Activated CD8-positive, alpha-beta memory T cell treated with anti-CD3 and anti-CD28 coated beads for 4 hours (primary cell): Measurements from ENCODE around the gene ASB16.

Experiments used
- DNase-seq, 2 donors: peaks; one replicate each; pipeline ENCODE4 v3.0.0-alpha.2; 2020; ENCODE audit warnings: low read depth in 2 of 2

The ASB16 gene

GRCh38 chr17:44187131-44187899 lies 16.8 kb downstream of the ASB16 start:
- peak; percentile 52 to 55 for DNase-seq

DNA sequence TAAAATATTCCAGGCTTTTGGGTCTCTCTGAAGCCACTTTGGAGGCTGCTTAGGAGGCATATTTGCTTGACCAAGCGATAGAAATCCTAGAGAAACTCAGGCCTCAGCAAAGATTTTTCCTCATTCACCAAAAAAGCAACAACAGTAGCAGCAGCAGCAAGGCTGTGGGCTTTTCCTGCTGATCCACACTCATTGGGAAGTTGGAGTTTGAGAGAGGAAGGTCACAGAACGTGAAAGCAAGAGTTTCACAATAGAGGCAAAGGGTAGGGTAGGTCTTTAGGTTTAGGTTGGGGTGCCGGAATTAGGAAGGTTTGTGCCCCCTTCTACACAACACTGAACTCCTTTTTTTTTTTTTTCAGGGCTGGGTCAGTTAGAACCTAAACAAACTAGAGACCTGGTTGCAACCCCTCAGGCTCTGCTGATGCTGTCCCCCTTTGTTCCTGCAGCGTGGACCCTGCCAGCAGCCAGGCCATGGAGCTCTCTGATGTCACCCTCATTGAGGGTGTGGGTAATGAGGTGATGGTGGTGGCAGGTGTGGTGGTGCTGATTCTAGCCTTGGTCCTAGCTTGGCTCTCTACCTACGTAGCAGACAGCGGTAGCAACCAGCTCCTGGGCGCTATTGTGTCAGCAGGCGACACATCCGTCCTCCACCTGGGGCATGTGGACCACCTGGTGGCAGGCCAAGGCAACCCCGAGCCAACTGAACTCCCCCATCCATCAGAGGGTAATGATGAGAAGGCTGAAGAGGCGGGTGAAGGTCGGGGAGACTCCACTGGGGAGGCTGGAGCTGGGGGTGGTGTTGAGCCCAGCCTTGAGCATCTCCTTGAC lies 18.3 kb downstream of the ASB16 start:
- no peak for DNase-seq

- DNase-seq: no peak
Observed at GRCh38 chr17:44190481-44190880, 20.0 kb downstream of the ASB16 start.

DNA sequence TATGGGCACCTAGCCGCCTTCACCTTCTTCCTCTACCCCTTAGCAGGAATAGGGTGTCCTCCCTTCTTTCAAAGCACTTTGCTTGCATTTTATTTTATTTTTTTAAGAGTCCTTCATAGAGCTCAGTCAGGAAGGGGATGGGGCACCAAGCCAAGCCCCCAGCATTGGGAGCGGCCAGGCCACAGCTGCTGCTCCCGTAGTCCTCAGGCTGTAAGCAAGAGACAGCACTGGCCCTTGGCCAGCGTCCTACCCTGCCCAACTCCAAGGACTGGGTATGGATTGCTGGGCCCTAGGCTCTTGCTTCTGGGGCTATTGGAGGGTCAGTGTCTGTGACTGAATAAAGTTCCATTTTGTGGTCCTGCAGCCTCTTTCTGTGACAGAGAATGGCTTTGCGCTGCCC lies 20.9 kb downstream of the ASB16 start:
- DNase-seq: no peak

- no peak for DNase-seq
Observed at GRCh38 chr17:44191941-44192496, 21.5 kb downstream of the ASB16 start.

DNA sequence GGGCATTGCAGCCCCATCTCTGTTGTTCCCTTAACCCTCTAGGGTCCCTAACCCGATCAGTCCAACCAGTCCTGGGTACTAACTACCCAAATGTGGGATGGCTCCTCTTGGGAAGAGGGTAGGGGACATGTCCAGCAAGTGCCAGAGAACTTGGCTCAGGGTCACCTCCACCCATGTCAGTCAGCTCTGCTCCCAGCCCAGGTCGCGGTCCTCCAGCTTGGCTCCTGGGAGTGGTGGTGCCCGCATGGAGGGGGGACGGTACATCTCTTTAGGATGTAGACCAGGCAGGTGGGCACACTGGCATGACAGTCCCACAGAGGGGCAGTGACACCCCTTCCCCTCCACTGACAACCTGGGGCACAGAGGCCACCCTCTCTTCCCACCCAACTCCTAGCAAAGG lies 22.2 kb downstream of the ASB16 start:
- DNase-seq: no peak

- DNase-seq: no peak
Observed at GRCh38 chr17:44193326-44194084, 23.0 kb downstream of the ASB16 start.

GRCh38 chr17:44197107-44197506 lies 26.6 kb downstream of the ASB16 start:
- DNase-seq: no peak

DNA sequence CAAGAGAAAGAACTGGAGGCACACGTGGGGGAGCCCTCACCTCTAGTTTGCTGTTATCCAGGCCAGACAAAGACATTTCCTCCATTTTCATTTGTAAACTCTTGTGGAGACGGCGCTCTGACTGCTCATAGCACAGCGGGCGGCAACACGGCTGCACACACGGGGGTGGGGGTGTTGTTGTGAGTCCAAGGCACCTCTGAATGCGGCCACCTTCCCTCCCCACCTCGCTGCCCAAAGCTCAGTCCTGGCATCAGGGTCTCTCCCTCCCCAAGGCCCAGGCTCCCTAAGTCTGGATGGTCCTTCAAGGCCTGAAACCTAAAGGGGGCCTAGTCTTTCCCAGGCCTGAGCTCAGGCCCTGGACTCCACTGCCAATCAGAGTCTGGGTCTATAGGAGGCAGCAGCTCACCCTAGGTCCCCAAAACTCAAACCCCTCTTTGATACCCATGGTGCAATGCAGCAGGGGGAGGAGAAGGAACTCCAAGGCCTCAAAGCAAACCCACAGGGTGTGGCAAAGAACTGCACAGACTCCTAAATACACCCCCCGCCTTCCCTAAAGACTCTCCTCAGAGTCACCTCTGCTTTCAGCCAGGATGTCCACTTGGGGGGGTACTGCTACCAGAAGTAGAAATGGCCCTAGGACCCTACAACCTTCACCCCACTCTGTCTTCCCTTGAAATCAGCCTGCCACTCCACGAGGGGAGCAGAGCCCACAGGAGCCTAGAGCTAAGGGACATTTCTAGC lies 27.6 kb downstream of the ASB16 start:
- DNase-seq: no peak

GRCh38 chr17:44198721-44199552 lies 28.4 kb downstream of the ASB16 start:
- DNase-seq: no peak

GRCh38 chr17:44199553-44200477 lies 29.3 kb downstream of the ASB16 start, which contains the start of gene ATXN7L3:
ATXN7L3 (minus strand) TSS chr17:44199884; CDS start chr17:44198070, 1,814 bp downstream.
- peak; percentile 99 for DNase-seq

GRCh38 chr17:44200478-44201155 lies 30.1 kb downstream of the ASB16 start:
- no peak for DNase-seq

- DNase-seq: no peak
Observed at GRCh38 chr17:44202756-44203155, 32.3 kb downstream of the ASB16 start.

GRCh38 chr17:44203731-44204440 lies 33.4 kb downstream of the ASB16 start:
- no peak for DNase-seq

DNA sequence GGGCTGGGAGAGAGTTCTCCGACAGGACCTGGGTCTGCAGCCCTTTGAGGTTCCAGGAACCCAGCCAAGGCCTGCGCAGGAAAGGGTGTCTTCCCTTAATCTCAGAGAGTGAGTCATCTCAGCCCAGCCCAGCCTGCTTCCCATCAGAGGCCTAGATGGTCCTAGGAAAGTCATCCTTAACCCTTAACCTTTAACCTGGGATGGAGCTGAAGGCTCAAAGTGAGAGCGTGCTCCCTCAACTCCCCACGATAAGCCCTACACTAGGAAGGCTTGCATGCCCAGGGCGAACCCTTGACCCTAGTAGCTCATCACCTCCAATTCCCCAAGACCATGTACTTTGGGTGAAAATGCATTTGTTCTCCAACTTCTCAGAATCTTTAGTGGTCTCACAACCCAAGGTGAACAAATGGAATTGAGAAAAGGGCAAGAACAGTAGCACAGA lies 34.0 kb downstream of the ASB16 start:
- DNase-seq: no peak

DNA sequence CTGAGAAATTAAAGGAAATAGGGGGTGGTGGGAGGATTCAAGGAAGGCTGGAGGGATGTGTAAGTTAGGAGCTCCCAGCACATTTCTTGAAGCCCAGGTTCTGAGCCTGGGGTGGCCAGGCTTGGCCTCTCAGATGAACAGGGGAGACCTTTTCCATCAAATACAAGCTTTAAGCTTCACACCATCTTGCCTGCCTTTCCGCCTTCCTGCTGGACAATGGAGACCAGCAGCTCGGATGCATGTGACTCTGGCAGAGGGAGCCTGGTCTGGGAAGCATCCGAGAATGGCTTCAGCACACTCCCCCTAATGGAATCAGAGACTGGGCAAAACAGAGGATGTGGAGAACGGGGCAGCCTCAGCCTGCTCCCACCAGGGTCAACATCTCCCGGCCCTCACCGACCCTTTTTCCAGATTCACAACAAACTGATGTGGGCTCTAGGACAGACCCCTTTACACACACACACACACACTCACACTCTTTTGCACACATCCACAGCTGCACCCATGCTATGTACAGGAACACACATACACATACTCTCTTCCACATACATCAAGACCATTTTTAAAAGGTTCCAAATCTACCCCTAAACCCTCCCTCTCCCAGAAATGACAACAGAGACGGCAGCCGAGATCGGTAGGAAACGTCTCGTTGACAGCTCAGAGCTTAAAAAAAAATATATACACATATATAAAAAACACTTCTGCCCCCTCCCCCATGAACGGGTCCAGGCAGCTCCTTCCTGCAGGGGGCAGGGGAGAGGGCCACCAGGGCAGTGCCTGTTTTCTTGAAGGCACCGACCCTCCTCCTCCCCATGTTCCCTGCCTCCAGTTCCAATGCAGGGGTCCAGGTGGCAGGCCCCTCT lies 35.7 kb downstream of the ASB16 start:
- DNase-seq: no peak

- DNase-seq: no peak
Observed at GRCh38 chr17:44206825-44207155, 36.3 kb downstream of the ASB16 start.
